ENCODE data around the gene ABHD1. TPM values are rescaled to one million over a fixed set of nuclear protein-coding genes. Genes with fewer than 3 reads are reported as not detected.

The ABHD1 gene
- polyA plus RNA-seq, 1 donor (not counting 4 experiments of a cell fraction or from before 2014, with no cell fraction given): not detected

DNA sequence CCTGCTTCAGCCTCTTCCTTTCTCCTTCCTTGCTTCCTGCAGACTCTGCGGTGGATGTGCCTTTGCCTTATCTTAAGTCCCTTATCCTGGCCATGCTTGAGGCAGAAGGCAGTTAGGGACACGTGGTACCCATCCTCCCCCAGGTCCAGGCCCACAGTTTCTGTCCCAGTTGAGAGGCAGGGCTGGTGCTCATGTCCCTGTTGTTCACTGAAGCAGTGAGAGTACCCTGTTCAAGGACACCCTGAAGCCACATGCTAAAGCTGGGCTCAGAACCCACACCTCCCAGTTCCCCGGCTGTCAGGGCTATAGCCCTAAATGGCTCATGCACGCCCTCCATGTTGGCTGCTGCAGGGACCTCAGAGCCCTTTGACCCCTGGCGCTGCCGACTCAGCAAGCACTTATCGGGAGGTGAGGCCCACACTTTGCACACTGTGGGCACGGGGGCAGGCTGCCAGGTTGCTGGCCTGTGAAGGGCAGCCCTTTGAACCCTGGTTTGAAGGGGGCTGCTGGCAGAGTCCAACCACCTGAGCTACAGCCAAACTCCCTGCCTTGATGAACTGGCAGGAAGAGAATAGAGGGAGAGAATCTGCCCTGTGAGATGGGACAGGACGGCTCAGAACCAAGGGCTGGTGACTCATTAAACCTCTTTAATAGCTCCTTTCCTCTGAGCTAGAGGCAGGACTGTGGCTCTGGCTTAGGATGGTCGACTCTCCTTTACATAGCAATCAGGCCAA is 30.8 kb upstream of the ABHD1 start:
- Histone ChIP-seq H3K9me1 (ENCODE audit: control insufficient read depth, extremely low read depth, insufficient read depth, low read length) (no peaks in the 10 kb centered on the region), H3K4me3 (ENCODE audit: control insufficient read depth in 2 of 3, extremely low read depth in 1 of 3, insufficient read depth in 2 of 3, low read depth in 1 of 3, low read length in 3 of 3) (no peak overlapping the region), H3K27ac (ENCODE audit: control insufficient read depth, insufficient read depth, low read length) (no peak overlapping the region), H3K27me3 (ENCODE audit: control insufficient read depth, extremely low read depth, insufficient read depth, low read length) (no peaks in the 10 kb centered on the region), H3K9ac (ENCODE audit: control insufficient read depth, extremely low read depth, insufficient read depth, low read length) (no peak overlapping the region), H3K79me2 (ENCODE audit: control insufficient read depth, insufficient read depth, low read length) (no peaks in the 10 kb centered on the region), H3K36me3 (ENCODE audit: control insufficient read depth in 2 of 2, extremely low read depth in 1 of 2, insufficient read depth in 2 of 2, low read length in 2 of 2) (no peaks in the 10 kb centered on the region), H4K20me1 (ENCODE audit: control insufficient read depth, extremely low read depth, insufficient read depth, low read length) (no peaks in the 10 kb centered on the region), H3K4me1 (ENCODE audit: control insufficient read depth, extremely low read depth, insufficient read depth, low read length) (peaks cover 4% of the 10 kb centered on the region), H3K4me2 (ENCODE audit: control insufficient read depth, extremely low read depth, insufficient read depth, low read depth, low read length) (no peak overlapping the region), H2AFZ (ENCODE audit: control insufficient read depth, low read length) (no peak overlapping the region), H3K9me3 (ENCODE audit: control insufficient read depth, low read depth, low read length) (no peaks in the 10 kb centered on the region)
- FAIRE-seq (no peak), DNase-seq (ENCODE audit: low read depth, low spot score) (no peak)
- no peak for TF ChIP-seq EZH2 (IDR thresholded peaks at IDR 0.05; ENCODE audit: low read length)
- TF ChIP-seq, protein P1, sequence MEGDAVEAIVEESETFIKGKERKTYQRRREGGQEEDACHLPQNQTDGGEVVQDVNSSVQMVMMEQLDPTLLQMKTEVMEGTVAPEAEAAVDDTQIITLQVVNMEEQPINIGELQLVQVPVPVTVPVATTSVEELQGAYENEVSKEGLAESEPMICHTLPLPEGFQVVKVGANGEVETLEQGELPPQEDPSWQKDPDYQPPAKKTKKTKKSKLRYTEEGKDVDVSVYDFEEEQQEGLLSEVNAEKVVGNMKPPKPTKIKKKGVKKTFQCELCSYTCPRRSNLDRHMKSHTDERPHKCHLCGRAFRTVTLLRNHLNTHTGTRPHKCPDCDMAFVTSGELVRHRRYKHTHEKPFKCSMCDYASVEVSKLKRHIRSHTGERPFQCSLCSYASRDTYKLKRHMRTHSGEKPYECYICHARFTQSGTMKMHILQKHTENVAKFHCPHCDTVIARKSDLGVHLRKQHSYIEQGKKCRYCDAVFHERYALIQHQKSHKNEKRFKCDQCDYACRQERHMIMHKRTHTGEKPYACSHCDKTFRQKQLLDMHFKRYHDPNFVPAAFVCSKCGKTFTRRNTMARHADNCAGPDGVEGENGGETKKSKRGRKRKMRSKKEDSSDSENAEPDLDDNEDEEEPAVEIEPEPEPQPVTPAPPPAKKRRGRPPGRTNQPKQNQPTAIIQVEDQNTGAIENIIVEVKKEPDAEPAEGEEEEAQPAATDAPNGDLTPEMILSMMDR (optimal IDR thresholded peaks at IDR 0.05 in 1 of 3, IDR thresholded peaks at IDR 0.05 in 1 of 3, conservative IDR thresholded peaks at IDR 0.05 in 1 of 3; ENCODE audit: extremely low read depth in 1 of 3, insufficient read depth in 2 of 3, low read length in 3 of 3): no peak
- dilution Hi-C loops (cut with MboI; ENCODE audit: extremely low pct_ligation_motif_present, low sequenced_read_pairs): no loop called here

DNA sequence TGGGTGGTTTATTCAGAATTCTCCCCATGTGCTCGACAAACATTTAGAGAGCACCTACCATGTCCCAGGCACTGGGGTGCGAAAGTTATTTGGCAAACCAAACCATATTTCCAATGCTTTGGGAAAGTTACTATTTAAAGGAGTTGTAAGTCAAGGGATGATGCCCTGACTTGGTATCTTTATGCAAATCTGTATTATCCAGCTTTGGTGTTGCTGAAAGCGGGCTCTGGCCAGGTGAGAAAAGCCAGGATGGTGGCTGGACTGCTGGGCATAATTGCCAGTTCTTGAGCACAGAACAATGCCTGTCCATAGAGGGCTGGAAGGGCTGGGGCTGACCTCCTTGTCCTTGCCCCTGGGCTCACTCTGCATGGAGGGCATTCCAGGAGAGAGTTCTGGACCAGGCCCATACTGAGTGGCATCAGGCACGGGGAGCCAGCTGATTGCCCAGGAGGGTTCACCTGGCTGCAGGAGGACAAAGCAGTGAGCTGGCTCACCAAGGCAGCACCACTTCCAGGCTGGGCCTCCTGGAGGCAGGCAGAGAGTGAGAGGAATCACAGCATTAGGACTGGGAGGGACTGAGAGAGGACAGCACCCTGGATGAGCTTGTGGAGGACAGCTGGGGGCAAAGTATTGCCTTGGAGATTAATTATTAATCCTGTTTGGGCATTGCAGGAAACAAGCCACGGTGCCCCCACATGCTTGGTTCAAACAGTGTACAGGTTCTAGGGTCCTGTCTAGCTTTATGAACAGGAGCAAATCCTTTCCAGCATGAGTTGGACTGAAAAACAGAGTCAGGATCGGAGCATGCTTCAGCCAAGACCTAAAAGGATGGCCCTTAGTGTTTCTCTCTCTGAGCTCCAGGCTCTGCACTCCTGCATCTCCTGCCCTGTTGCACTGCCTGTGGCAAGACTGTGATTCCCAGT is 29.9 kb upstream of the ABHD1 start:
- Histone ChIP-seq H3K79me2 (ENCODE audit: control insufficient read depth, insufficient read depth, low read length) (no peaks in the 10 kb centered on the region), H3K4me1 (ENCODE audit: control insufficient read depth, extremely low read depth, insufficient read depth, low read length) (peaks cover 4% of the 10 kb centered on the region), H3K9me3 (ENCODE audit: control insufficient read depth, low read depth, low read length) (no peaks in the 10 kb centered on the region), H3K9me1 (ENCODE audit: control insufficient read depth, extremely low read depth, insufficient read depth, low read length) (no peaks in the 10 kb centered on the region), H2AFZ (ENCODE audit: control insufficient read depth, low read length) (no peak overlapping the region), H3K4me2 (ENCODE audit: control insufficient read depth, extremely low read depth, insufficient read depth, low read depth, low read length) (no peak overlapping the region), H3K9ac (ENCODE audit: control insufficient read depth, extremely low read depth, insufficient read depth, low read length) (no peak overlapping the region), H3K4me3 (ENCODE audit: control insufficient read depth in 2 of 3, extremely low read depth in 1 of 3, insufficient read depth in 2 of 3, low read depth in 1 of 3, low read length in 3 of 3) (no peak overlapping the region), H4K20me1 (ENCODE audit: control insufficient read depth, extremely low read depth, insufficient read depth, low read length) (no peaks in the 10 kb centered on the region), H3K27me3 (ENCODE audit: control insufficient read depth, extremely low read depth, insufficient read depth, low read length) (no peaks in the 10 kb centered on the region), H3K27ac (ENCODE audit: control insufficient read depth, insufficient read depth, low read length) (no peak overlapping the region), H3K36me3 (ENCODE audit: control insufficient read depth in 2 of 2, extremely low read depth in 1 of 2, insufficient read depth in 2 of 2, low read length in 2 of 2) (no peaks in the 10 kb centered on the region)
- no peak for FAIRE-seq
- TF ChIP-seq, protein P1 (optimal IDR thresholded peaks at IDR 0.05 in 1 of 3, IDR thresholded peaks at IDR 0.05 in 1 of 3, conservative IDR thresholded peaks at IDR 0.05 in 1 of 3; ENCODE audit: extremely low read depth in 1 of 3, insufficient read depth in 2 of 3, low read length in 3 of 3): no peak
- TF ChIP-seq EZH2 (IDR thresholded peaks at IDR 0.05; ENCODE audit: low read length): no peak
- no peak for DNase-seq (ENCODE audit: low read depth, low spot score)
- dilution Hi-C loops (cut with MboI; ENCODE audit: extremely low pct_ligation_motif_present, low sequenced_read_pairs): no loop called here
